Endothelial cell of umbilical vein (primary cell): ENCODE data around the gene SDC4. TPM values are rescaled to one million over a fixed set of nuclear protein-coding genes. Genes with fewer than 3 reads are reported as not detected.

Source experiments
- BruUV-seq: library from RNA; stranded (reverse); fragments of 400-500 nt; replicated peaks from 2 replicates; lab custom pipeline; 2021; lab: Mats Ljungman, UMichigan
- CTCF ChIA-PET: fragments of 300-600, 350-600 bp; sonication (Branson Sonifier 250); formaldehyde crosslinking; loops from one replicate; lab custom pipeline; 2021; ENCODE audit warnings: antibody characterized with exemption, inconsistent platforms; lab: Charles Lee
- POLR2A ChIA-PET: fragments of 300-600, 350-600 bp; sonication (Branson Sonifier 250); formaldehyde crosslinking; loops from one replicate; lab custom pipeline; 2021; ENCODE audit warnings: antibody characterized with exemption, inconsistent platforms; lab: Charles Lee
- DNase-seq: peaks from one replicate; pipeline ENCODE4 v3.0.0-alpha.2; 2011; ENCODE audit warnings: low read depth, low spot score
- FAIRE-seq: peaks from 2 replicates; lab custom pipeline; 2011; peaks lifted over from hg19 to GRCh38; lab: Jason Lieb, UNC
- H2AFZ ChIP-seq: 2 replicates; pipeline ENCODE4 v1.6.0; 2012; ENCODE audit warnings: low read depth, low read length, control low read depth, inconsistent platforms
- H3K27ac ChIP-seq: 2 replicates; pipeline ENCODE4 v1.5.1; 2011; ENCODE audit warnings: low read depth, mild to moderate bottlenecking, control low read depth, low read length, moderate library complexity; ENCODE audit not compliant: insufficient read depth
- H3K27me3 ChIP-seq, 2 experiments: 2 replicates each; pipeline versions ENCODE4 v1.6.0 to v1.6.1; 2011; ENCODE audit warnings: low read length in 2 of 2, mixed read lengths in 1 of 2; ENCODE audit not compliant: control insufficient read depth in 2 of 2, insufficient read depth in 2 of 2
- H3K36me3 ChIP-seq, 2 experiments: 2 replicates in 1 of 2; 3 replicates in 1 of 2; pipeline ENCODE4 v1.5.1; 2011; ENCODE audit warnings: low read length in 2 of 2, mild to moderate bottlenecking in 1 of 2, moderate library complexity in 1 of 2; ENCODE audit not compliant: control insufficient read depth in 2 of 2, insufficient read depth in 2 of 2; ENCODE audit errors: extremely low read depth in 1 of 2
- H3K4me1 ChIP-seq: 3 replicates; pipeline ENCODE4 v1.5.1; 2011; ENCODE audit warnings: mild to moderate bottlenecking, low read length; ENCODE audit not compliant: control insufficient read depth, insufficient read depth; ENCODE audit errors: extremely low read depth
- H3K4me2 ChIP-seq: 2 replicates; pipeline ENCODE4 v1.6.1; 2011; ENCODE audit warnings: low read length, control low read depth, mixed read lengths; ENCODE audit not compliant: insufficient read depth
- H3K4me3 ChIP-seq, 3 experiments: fragments of 200-600 bp in 1 of 3; sonication (generic), shearing (Covaris generic) in 1 of 3; replicated peaks in 1 of 3; 2 replicates each; pipeline ENCODE4 v1.5.1; 2011 to 2016; ENCODE audit warnings: control low read depth in 3 of 3, low read length in 3 of 3, mild to moderate bottlenecking in 2 of 3, inconsistent platforms in 1 of 3, low read depth in 1 of 3, moderate library complexity in 1 of 3; ENCODE audit not compliant: insufficient read depth in 1 of 3
- H3K79me2 ChIP-seq: 2 replicates; pipeline ENCODE4 v1.6.0; 2012; ENCODE audit warnings: low read length, inconsistent platforms; ENCODE audit not compliant: control insufficient read depth, insufficient read depth
- H3K9ac ChIP-seq: replicated peaks from 2 replicates; pipeline ENCODE3; 2011; ENCODE audit warnings: low read length, control low read depth; ENCODE audit not compliant: insufficient read depth; ENCODE audit errors: extremely low read depth
- H3K9me1 ChIP-seq: replicated peaks from 3 replicates; pipeline ENCODE4 v1.6.0; 2011; ENCODE audit warnings: mild to moderate bottlenecking, low read length; ENCODE audit not compliant: control insufficient read depth, insufficient read depth; ENCODE audit errors: extremely low read depth
- H3K9me3 ChIP-seq: replicated peaks from 2 replicates; pipeline ENCODE4 v1.5.1; 2012; ENCODE audit warnings: low read length, inconsistent platforms; ENCODE audit not compliant: control insufficient read depth, insufficient read depth
- H4K20me1 ChIP-seq: replicated peaks from 2 replicates; pipeline ENCODE3; 2011; ENCODE audit warnings: mild to moderate bottlenecking, low read length; ENCODE audit not compliant: control insufficient read depth, insufficient read depth; ENCODE audit errors: extremely low read depth
- CTCF ChIP-seq, 2 donors: IDR thresholded peaks; 1 replicate in 1 of 2; 2 replicates in 1 of 2; pipeline ENCODE4 v1.5.1; 2011; ENCODE audit warnings: low read length in 2 of 2, mild to moderate bottlenecking in 2 of 2, moderate library complexity in 2 of 2, control low read depth in 1 of 2, inconsistent platforms in 1 of 2, low read depth in 1 of 2; ENCODE audit not compliant: insufficient read depth in 1 of 2; ENCODE audit errors: extremely low read depth in 1 of 2
- FOS ChIP-seq: IDR thresholded peaks from 2 replicates; pipeline ENCODE4 v1.6.1; 2011; ENCODE audit warnings: mild to moderate bottlenecking, low read length, moderate library complexity, borderline replicate concordance; ENCODE audit not compliant: insufficient read depth
- JUN ChIP-seq: IDR thresholded peaks from 2 replicates; pipeline ENCODE4 v1.6.1; 2011; ENCODE audit warnings: borderline replicate concordance, low read depth; ENCODE audit not compliant: insufficient read length, insufficient read depth
- MYC ChIP-seq: IDR thresholded peaks from one replicate; pipeline ENCODE4 v1.6.1; 2011; ENCODE audit warnings: mild to moderate bottlenecking, low read depth, low read length
- POLR2A ChIP-seq: IDR thresholded peaks from 2 replicates; pipeline ENCODE4 v1.6.1; 2012; ENCODE audit warnings: low read depth, mild to moderate bottlenecking, control low read depth, low read length
- POLR2AphosphoS5 ChIP-seq: IDR thresholded peaks from 2 replicates; pipeline ENCODE4 v1.6.1; 2012; ENCODE audit warnings: low read depth, mild to moderate bottlenecking, control low read depth, low read length, moderate library complexity; ENCODE audit not compliant: insufficient read depth
- dilution Hi-C: fragments of 300-500 bp; cut with MboI; formaldehyde crosslinking; loops from one replicate; pipeline ENCODE4 v1.15.0; 2019; ENCODE audit warnings: low sequenced_read_pairs; ENCODE audit not compliant: extremely low pct_ligation_motif_present
- intact Hi-C: fragments of 100-400 bp; cut with micrococcal nuclease; formaldehyde crosslinking; loops from one replicate; pipeline ENCODE4 v1.10.0; 2022
- polyA plus RNA-seq, 4 experiments: library from polyadenylated mRNA; depleted of rRNA in 3 of 4; stranded (reverse) in 3 of 4; unstranded in 1 of 4; fragments of >200 nt; gene quantifications; 2 replicates each; pipeline versions ENCODE4 v1.2.1 to v1.2.3, GENCODE V29; 2011 to 2012; ENCODE audit warnings: missing spikeins in 1 of 4
- total RNA-seq: library from RNA; stranded (reverse); gene quantifications from 2 replicates; pipeline ENCODE4 v1.2.3, GENCODE V29; 2021

The SDC4 gene
- total and polyA plus RNA-seq, 2 donors (not counting 3 experiments of a cell fraction or from before 2014, with no cell fraction given): 26.3 to 32.0 TPM

GRCh38 chr20:45365444-45365970, 17.3 kb upstream of the SDC4 start:
- ChIA-PET POLR2A (no interaction called here), CTCF (interaction anchor here (1.9 to 8.3 kb wide), 2 partner anchors 9 to 71 kb away, joined by 10 to 111 read pairs; no protein-coding TSS in a partner anchor)
- DNase-seq (no peak), FAIRE-seq (no peak)
- H3K36me3 ChIP-seq: peaks cover 0 to 11% of the 10 kb centered on the region in 2 experiments
- dilution Hi-C loops (no loop called here), intact Hi-C loops (no loop called here)
- no TSS peak for BruUV-seq
- H3K79me2 ChIP-seq: peaks cover 12% of the 10 kb centered on the region
- H3K4me2 ChIP-seq: no peak overlapping the region
- H3K27me3 ChIP-seq: no peaks in the 10 kb centered on the region
- no peaks in the 10 kb centered on the region for H4K20me1 ChIP-seq
- H3K9ac ChIP-seq: no peak overlapping the region
- TF ChIP-seq JUN (no peak), POLR2AphosphoS5 (no peak), POLR2A (no peak), FOS (no peak), CTCF (IDR thresholded peaks at IDR 0.05; ENCODE audit: extremely low read depth in 1 of 2, insufficient read depth in 1 of 2, low read depth in 1 of 2, low read length in 2 of 2) (no peak), MYC (no peak)
- no peak overlapping the region for H3K27ac ChIP-seq
- H3K4me1 ChIP-seq: peaks cover 10% of the 10 kb centered on the region
- H2AFZ ChIP-seq: no peak overlapping the region
- no peaks in the 10 kb centered on the region for H3K9me1 ChIP-seq
- no peak overlapping the region for H3K4me3 ChIP-seq
- no peaks in the 10 kb centered on the region for H3K9me3 ChIP-seq
